H9 (cell line): ENCODE results near the gene SOBP. TPM values are rescaled to one million over a fixed set of nuclear protein-coding genes. Genes with fewer than 3 reads are reported as not detected.

ENCODE experiments used
- DNase-seq: peaks from one replicate; pipeline ENCODE4 v3.0.0-alpha.2; 2017
- H2AFZ ChIP-seq: one replicate; pipeline ENCODE4 v1.6.1; 2013; ENCODE audit warnings: mild to moderate bottlenecking, low read length, control low read depth, moderate library complexity
- H2AK5ac ChIP-seq: 2 replicates; pipeline ENCODE4 v1.6.1; 2013; ENCODE audit warnings: low read length, control low read depth, mixed read lengths; ENCODE audit not compliant: insufficient read length
- H2BK120ac ChIP-seq: one replicate; pipeline ENCODE4 v1.6.1; 2013; ENCODE audit warnings: low read depth, mild to moderate bottlenecking, low read length, control low read depth, inconsistent platforms; ENCODE audit not compliant: poor library complexity, severe bottlenecking
- H2BK12ac ChIP-seq: 2 replicates; pipeline ENCODE4 v1.6.1; 2013; ENCODE audit warnings: low read length, control low read depth, mixed read lengths, low read depth; ENCODE audit not compliant: insufficient read length
- H2BK15ac ChIP-seq: 2 replicates; pipeline ENCODE4 v1.6.1; 2013; ENCODE audit warnings: low read depth, low read length, control low read depth
- H2BK20ac ChIP-seq: one replicate; pipeline ENCODE4 v1.6.1; 2013; ENCODE audit warnings: low read depth, mild to moderate bottlenecking, low read length, control low read depth, inconsistent platforms; ENCODE audit not compliant: poor library complexity, severe bottlenecking
- H2BK5ac ChIP-seq: 2 replicates; pipeline ENCODE4 v1.6.1; 2013; ENCODE audit warnings: low read length, control low read depth, mixed read lengths; ENCODE audit not compliant: insufficient read length
- H3K14ac ChIP-seq: 2 replicates; pipeline ENCODE4 v1.6.1; 2013; ENCODE audit warnings: low read length, control low read depth; ENCODE audit not compliant: insufficient read depth
- H3K18ac ChIP-seq: 2 replicates; pipeline ENCODE4 v1.6.1; 2013; ENCODE audit warnings: low read depth, mild to moderate bottlenecking, mixed read lengths, low read length, control low read depth; ENCODE audit not compliant: insufficient read length
- H3K23ac ChIP-seq: 2 replicates; pipeline ENCODE4 v1.6.1; 2013; ENCODE audit warnings: low read length, control low read depth, mixed read lengths, low read depth; ENCODE audit not compliant: insufficient read length
- H3K23me2 ChIP-seq: 2 replicates; pipeline ENCODE4 v1.6.1; 2013; ENCODE audit warnings: low read depth, mild to moderate bottlenecking, mixed read lengths, low read length, control low read depth; ENCODE audit not compliant: insufficient read length, poor library complexity, severe bottlenecking
- H3K27ac ChIP-seq: 2 replicates; pipeline ENCODE4 v1.5.1; 2013; ENCODE audit warnings: low read length, control low read depth, mixed read lengths, low read depth; ENCODE audit not compliant: insufficient read length
- H3K27me3 ChIP-seq: 2 replicates; pipeline ENCODE4 v1.6.1; 2013; ENCODE audit warnings: low read length, control low read depth, inconsistent platforms; ENCODE audit not compliant: insufficient read depth
- H3K4ac ChIP-seq: 2 replicates; pipeline ENCODE4 v1.6.1; 2013; ENCODE audit warnings: low read depth, mild to moderate bottlenecking, control low read depth, inconsistent platforms, low read length, moderate library complexity
- H3K4me1 ChIP-seq: 2 replicates; pipeline ENCODE4 v1.6.1; 2013; ENCODE audit warnings: low read length, control low read depth, inconsistent platforms; ENCODE audit not compliant: insufficient read depth
- H3K4me2 ChIP-seq: 2 replicates; pipeline ENCODE4 v1.6.1; 2013; ENCODE audit warnings: low read length, control low read depth, mixed read lengths; ENCODE audit not compliant: insufficient read length, insufficient read depth
- H3K56ac ChIP-seq: 2 replicates; pipeline ENCODE4 v1.6.1; 2013; ENCODE audit warnings: low read depth, mild to moderate bottlenecking, mixed read lengths, low read length, control low read depth; ENCODE audit not compliant: insufficient read length
- H3K79me1 ChIP-seq: 2 replicates; pipeline ENCODE4 v1.6.1; 2013; ENCODE audit warnings: low read depth, mild to moderate bottlenecking, moderate library complexity, low read length, control low read depth, inconsistent platforms; ENCODE audit not compliant: insufficient read depth, poor library complexity, severe bottlenecking
- H3K79me2 ChIP-seq: 2 replicates; pipeline ENCODE4 v1.6.1; 2013; ENCODE audit warnings: low read length, control low read depth, inconsistent platforms; ENCODE audit not compliant: insufficient read depth
- H3K9ac ChIP-seq: 2 replicates; pipeline ENCODE4 v1.6.1; 2013; ENCODE audit warnings: low read length, control low read depth, mixed read lengths; ENCODE audit not compliant: insufficient read length; ENCODE audit errors: extremely low read depth
- H3K9me3 ChIP-seq: one replicate; pipeline ENCODE4 v1.6.1; 2013; ENCODE audit warnings: low read depth, low read length, inconsistent platforms; ENCODE audit not compliant: control insufficient read depth
- H3T11ph ChIP-seq: one replicate; pipeline ENCODE4 v1.6.1; 2013; ENCODE audit warnings: mild to moderate bottlenecking, low read length, control low read depth, inconsistent platforms
- H4K20me1 ChIP-seq: one replicate; pipeline ENCODE4 v1.6.1; 2013; ENCODE audit not compliant: control insufficient read depth, insufficient read length, insufficient read depth
- H4K5ac ChIP-seq: 2 replicates; pipeline ENCODE4 v1.6.1; 2013; ENCODE audit warnings: low read depth, mild to moderate bottlenecking, mixed read lengths, low read length, control low read depth; ENCODE audit not compliant: insufficient read length
- H4K8ac ChIP-seq: replicated peaks from 2 replicates; pipeline ENCODE4 v1.6.1; 2013; ENCODE audit warnings: low read length, control low read depth, mixed read lengths, low read depth; ENCODE audit not compliant: insufficient read length
- H4K91ac ChIP-seq: 2 replicates; pipeline ENCODE4 v1.6.1; 2013; ENCODE audit warnings: low read depth, mild to moderate bottlenecking, moderate library complexity, mixed read lengths, low read length, control low read depth; ENCODE audit not compliant: insufficient read length
- H3K27ac Mint-ChIP-seq, 3 experiments: 2 replicates in 2 of 3; 3 replicates in 1 of 3; pipeline ENCODE4 v1.8.0; 2020 to 2021; ENCODE audit warnings: mixed read lengths in 3 of 3, mild to moderate bottlenecking in 1 of 3, moderate library complexity in 1 of 3
- H3K27me3 Mint-ChIP-seq: 2 replicates; pipeline ENCODE4 v1.8.0; 2021; ENCODE audit warnings: low read depth, mild to moderate bottlenecking, moderate library complexity, mixed read lengths
- H3K36me3 Mint-ChIP-seq, 3 experiments: 2 replicates in 2 of 3; 3 replicates in 1 of 3; pipeline ENCODE4 v1.8.0; 2020 to 2021; ENCODE audit warnings: low read depth in 3 of 3, mixed read lengths in 3 of 3; ENCODE audit not compliant: insufficient read depth in 1 of 3
- H3K4me1 Mint-ChIP-seq, 2 experiments: 2 replicates each; pipeline ENCODE4 v1.8.0; 2020; ENCODE audit warnings: mixed read lengths in 2 of 2
- H3K4me3 Mint-ChIP-seq, 2 experiments: 2 replicates in 1 of 2; 3 replicates in 1 of 2; pipeline ENCODE4 v1.8.0; 2020 to 2021; ENCODE audit warnings: mild to moderate bottlenecking in 2 of 2, mixed read lengths in 2 of 2, moderate library complexity in 1 of 2
- H3K9me3 Mint-ChIP-seq, 2 experiments: 2 replicates in 1 of 2; 3 replicates in 1 of 2; pipeline ENCODE4 v1.8.0; 2020; ENCODE audit warnings: mild to moderate bottlenecking in 2 of 2, mixed read lengths in 2 of 2, moderate library complexity in 1 of 2
- CTCF ChIP-seq: fragments of 200-600 bp; sonication (generic); conservative IDR thresholded peaks from 3 replicates; pipeline ENCODE4 v1.8.0; 2021; ENCODE audit warnings: antibody characterized with exemption, mild to moderate bottlenecking
- WGBS: extraction: QIAGEN DNeasy Blood & Tissue Kit; methylation state at CpG from one replicate; pipeline ENCODE4 v1.1.7; 2013; ENCODE audit warnings: missing lambda C conversion rate, low lambda C conversion rate, mixed read lengths; ENCODE audit not compliant: insufficient read length; ENCODE audit errors: extremely low coverage; 5-methylcytosine and 5-hydroxymethylcytosine counted together
- total RNA-seq: library from RNA; stranded (reverse); gene quantifications from 2 replicates; pipeline ENCODE4 v1.2.1, GENCODE V29; 2021

Gene SOBP
- total RNA-seq, 1 experiment from 2014 or later: 4.3 TPM

- H3K79me1 ChIP-seq: no peaks in the 10 kb centered on the region
- DNase-seq: no peak
- H2AK5ac ChIP-seq: no peak overlapping the region
- no peak overlapping the region for H4K5ac ChIP-seq
- Mint-ChIP-seq H3K4me3 (no peak overlapping the region), H3K36me3 (0 out of 7 replicates have a peak, but pooled peaks cover 0 to 2% (median 0%) of the 10 kb centered on the region in 3 experiments), H3K9me3 (no peaks in the 10 kb centered on the region), H3K27me3 (no peaks in the 10 kb centered on the region), H3K4me1 (peaks cover 45 to 53% of the 10 kb centered on the region in 2 experiments), H3K27ac (peak overlapping the region in 1 of 3 experiments; percentile 55; a peak in 1 of 7 replicates)
- no CpG with 5 or more reads among the region's 6 CpGs for WGBS
- no peaks in the 10 kb centered on the region for H3K79me2 ChIP-seq
- H2BK120ac ChIP-seq: no peak overlapping the region
- H3K4ac ChIP-seq: no peak overlapping the region
- no peak overlapping the region for H2BK5ac ChIP-seq
- no peak overlapping the region for H4K91ac ChIP-seq
- H3T11ph ChIP-seq: no peak overlapping the region
- no peak overlapping the region for H3K23ac ChIP-seq
- H3K27me3 ChIP-seq: no peaks in the 10 kb centered on the region
- no peak overlapping the region for H3K9ac ChIP-seq
- H4K20me1 ChIP-seq: no peaks in the 10 kb centered on the region
- no peak overlapping the region for H2BK20ac ChIP-seq
- TF ChIP-seq CTCF: no peak
- no peak overlapping the region for H3K14ac ChIP-seq
- H3K4me1 ChIP-seq: peaks cover 10% of the 10 kb centered on the region; the same call in 1 of the 2 replicates
- H3K56ac ChIP-seq: no peak overlapping the region
- no peaks in the 10 kb centered on the region for H3K9me3 ChIP-seq
- no peaks in the 10 kb centered on the region for H3K23me2 ChIP-seq
- H2AFZ ChIP-seq: no peak overlapping the region
- H3K27ac ChIP-seq: no peak overlapping the region
- no peak overlapping the region for H3K18ac ChIP-seq
- H3K4me2 ChIP-seq: no peak overlapping the region
- no peak overlapping the region for H2BK15ac ChIP-seq
- H2BK12ac ChIP-seq: no peak overlapping the region
- no peak overlapping the region for H4K8ac ChIP-seq
These were observed 49.5 kb downstream of the SOBP start for GRCh38 chr6:107539409-107539808.
